Stimulated activated CD8-positive, alpha-beta memory T cell treated with anti-CD3 and anti-CD28 coated beads, Interleukin-7, amount 100 ng/mL, for 48 hours (primary cell): ENCODE results near the gene AGAP1.

Experiments
- DNase-seq, 2 donors: peaks; one replicate each; pipeline ENCODE4 v3.0.0-alpha.2; 2020; ENCODE audit warnings: low read depth in 1 of 2; ENCODE audit errors: extremely low read depth in 1 of 2

AGAP1 gene

GRCh38 chr2:235658351-235659174 is 164.7 kb downstream of the AGAP1 start:
- no peak for DNase-seq

- DNase-seq: no peak
These were observed 166.0 kb downstream of the AGAP1 start for GRCh38 chr2:235659767-235660322.

DNA sequence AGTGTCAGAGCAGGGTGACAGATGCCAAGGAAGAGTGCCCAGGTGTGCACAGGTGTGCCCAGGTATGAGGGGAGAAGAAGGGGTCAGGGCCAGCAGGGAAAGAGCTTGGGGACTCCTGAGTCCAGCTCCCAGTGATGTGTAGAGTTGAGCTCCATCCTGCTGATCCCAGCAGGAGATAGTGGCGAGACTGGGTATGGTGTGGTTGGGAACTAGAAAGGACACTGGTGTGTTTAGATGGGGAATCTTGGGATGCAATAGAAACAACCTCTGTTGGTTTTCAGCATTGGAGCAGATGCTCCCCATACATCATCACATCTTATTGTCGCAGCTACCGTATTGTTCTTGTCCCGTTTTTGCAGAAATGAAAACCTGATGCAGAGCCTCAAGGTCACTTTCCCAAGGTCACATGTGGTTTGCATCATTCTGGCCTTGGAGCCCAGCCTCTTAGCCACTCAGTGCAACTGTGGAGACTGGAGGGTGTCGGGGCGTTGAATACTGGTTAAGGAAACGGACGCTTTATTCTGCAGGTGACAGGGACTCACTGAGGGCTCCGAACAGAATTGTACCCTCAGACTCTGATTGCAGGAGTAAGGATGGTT is 166.7 kb downstream of the AGAP1 start:
- DNase-seq: no peak

DNA sequence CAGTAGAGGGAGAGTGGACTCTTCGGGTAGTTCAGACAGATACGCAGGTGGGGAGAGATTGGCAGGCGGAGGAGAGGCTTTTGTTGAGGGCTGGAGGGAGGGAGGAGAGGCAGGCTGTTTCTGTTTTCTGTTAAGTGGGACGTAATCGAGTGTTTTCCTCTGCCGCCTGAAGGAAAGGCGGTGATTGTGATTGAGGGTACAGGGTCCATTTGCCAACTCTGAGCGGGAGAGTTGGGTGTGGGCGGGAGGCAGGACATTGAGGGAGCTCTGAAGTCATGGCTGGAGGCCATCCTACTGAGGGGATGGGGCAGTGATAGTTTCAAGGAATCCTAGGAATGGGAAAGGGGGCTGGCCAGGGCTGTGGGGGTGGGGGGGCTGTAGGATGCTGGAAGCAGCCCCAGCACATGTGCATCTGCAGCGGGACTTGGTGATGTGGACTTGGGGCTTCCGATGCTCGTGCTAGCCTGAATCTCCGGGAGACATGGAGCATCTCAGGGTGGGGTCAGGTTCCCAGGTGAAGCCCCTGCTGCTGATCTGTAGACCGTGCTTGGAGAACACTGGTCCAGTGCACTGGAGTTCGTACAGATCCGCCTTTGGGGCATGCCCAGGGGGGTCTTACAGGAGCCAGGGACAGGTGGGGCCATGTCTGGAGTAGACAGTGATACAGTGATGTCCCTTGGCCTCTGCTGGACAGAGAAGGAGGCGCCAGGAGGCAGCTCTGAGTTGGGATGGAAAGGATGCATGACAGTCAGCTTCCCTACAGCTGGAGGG is 167.5 kb downstream of the AGAP1 start:
- DNase-seq: no peak

GRCh38 chr2:235661952-235662351 is 168.1 kb downstream of the AGAP1 start:
- DNase-seq: no peak

GRCh38 chr2:235663875-235664274 is 170.0 kb downstream of the AGAP1 start:
- DNase-seq: no peak

- DNase-seq: no peak
These were observed 171.9 kb downstream of the AGAP1 start for GRCh38 chr2:235665661-235666212.

DNA sequence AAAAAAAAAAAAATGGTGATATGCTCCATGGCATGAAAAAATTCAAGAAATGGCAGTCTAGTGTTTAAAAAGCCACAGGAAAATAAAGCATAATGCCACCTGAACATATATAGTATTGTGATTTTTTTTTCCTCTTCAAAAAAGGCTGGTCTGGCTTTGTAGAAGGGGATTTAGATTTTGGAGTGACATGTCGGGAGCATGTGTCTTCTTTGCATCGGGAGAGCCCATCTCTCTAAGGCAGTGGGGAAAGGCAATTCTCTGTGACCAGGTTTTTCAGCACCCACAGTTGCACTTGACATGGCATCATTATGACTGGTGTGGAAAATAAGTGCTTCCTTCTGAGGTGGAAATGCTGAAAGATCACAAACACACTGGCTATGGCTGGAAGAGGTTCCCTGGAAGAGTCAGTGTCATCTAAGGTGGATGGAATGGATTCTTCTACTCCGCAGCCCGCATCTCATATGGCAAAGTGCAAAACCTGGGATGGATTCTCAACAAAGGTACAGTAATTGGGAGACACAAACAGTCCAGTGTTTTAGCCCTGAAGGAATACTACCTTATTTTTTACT is 172.5 kb downstream of the AGAP1 start:
- no peak for DNase-seq

GRCh38 chr2:235668782-235669181 is 174.9 kb downstream of the AGAP1 start:
- DNase-seq: no peak

DNA sequence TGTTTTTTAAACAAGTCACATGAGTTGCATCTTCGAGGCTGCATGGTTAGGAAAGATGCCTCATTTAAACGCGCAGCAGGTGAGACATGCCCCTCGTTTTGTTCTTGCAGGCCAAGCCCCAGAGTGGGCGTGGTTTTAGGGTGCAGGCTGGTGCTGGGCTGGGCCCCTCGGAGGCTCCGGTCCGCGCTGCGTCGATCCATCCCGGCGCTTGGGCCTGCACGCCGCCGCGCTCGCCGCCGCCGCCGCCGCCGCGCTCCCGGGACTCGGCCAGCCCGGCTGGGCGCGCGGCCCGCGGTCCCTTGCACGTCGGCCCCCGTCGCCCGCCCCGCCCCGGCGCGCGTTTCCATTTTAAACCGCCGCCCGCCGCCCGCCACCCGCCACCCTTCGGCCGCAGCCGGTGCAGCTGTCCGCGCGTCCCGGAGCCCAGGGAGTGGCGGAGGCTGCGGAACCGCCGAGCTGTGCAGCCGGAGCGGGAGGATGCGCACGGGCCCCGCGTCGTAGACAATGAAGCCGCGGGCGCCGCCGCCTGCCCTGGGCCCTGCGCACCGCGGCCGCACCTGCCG is 175.5 kb downstream of the AGAP1 start:
- DNase-seq: peak in 1 of 2 donors; percentile 5

GRCh38 chr2:235669983-235670962 is 176.4 kb downstream of the AGAP1 start:
- no peak for DNase-seq

DNA sequence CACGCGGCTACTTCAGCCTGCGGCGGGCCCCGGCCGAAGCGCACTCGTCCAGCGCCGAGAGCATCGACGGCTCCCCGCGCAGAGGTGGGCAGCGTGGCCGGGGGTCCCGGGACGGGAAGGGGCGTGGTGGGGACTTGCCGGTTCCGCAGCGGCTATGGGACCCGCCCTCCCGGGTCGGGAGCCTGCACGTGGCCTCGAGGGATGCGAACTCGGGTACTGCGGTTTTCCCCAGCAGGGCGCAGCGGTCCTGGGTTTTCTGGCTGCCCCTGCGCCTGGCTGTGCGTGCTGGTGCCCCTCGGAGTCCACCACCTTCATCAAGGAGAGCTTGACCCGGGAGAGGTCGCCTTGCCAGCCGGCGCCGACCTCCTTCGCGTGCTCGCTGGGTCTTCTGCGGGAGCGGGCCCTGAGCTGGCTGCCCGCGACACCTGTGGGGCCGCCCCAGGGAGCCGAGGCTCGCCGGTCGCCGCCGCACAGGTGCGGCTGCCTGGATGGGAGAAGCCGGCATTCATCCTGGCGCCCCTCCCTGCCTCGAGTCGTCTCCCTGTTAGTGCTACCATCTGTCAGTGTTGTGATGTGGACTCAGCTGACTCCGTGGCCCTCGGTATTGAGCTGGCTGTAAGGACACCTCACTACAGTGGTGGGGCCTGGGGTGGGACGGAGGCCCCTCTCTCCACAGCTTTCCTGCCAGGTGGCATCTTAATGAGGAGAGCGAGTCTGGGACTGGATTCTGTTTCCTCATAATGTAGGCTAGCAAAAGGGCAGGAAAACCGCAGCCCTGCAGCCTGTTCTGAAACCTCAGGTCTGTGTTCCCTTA is 177.3 kb downstream of the AGAP1 start:
- no peak for DNase-seq

GRCh38 chr2:235672720-235673119 is 178.9 kb downstream of the AGAP1 start:
- DNase-seq: no peak

- DNase-seq: no peak
These were observed 180.3 kb downstream of the AGAP1 start for GRCh38 chr2:235674146-235674545.

DNA sequence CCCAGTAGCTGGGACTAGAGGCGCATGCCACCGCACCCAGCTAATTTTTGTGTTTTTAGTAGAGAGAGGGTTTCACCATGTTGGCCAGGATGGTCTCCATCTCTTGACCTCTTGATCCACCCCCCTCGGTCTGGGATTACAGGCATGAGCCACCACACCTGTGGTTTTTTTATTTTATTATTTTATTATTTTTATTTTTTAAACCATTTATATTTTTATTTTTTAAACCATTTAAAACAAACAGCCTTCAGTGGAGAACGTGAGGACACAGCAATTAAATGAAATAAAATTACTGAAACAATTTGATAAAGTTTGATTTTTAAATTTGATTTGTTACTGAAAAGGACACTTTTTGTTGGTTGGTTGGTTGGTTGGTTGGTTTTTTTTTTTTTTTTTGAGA is 181.0 kb downstream of the AGAP1 start:
- DNase-seq: no peak

- no peak for DNase-seq
These were observed 182.1 kb downstream of the AGAP1 start for GRCh38 chr2:235675678-235676535.

DNA sequence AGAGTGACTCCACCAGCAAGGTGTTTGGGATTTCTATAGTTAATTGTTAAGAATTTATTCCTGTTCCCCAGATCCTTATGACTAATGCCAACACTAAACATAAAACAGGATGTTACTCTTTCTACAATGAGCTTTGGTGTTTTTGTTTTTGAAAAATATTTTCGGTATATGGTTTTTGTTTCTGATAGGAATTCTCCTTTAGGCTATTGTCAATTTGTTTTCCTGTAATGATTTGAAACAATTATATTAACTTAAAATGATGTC is 182.6 kb downstream of the AGAP1 start:
- no peak for DNase-seq

DNA sequence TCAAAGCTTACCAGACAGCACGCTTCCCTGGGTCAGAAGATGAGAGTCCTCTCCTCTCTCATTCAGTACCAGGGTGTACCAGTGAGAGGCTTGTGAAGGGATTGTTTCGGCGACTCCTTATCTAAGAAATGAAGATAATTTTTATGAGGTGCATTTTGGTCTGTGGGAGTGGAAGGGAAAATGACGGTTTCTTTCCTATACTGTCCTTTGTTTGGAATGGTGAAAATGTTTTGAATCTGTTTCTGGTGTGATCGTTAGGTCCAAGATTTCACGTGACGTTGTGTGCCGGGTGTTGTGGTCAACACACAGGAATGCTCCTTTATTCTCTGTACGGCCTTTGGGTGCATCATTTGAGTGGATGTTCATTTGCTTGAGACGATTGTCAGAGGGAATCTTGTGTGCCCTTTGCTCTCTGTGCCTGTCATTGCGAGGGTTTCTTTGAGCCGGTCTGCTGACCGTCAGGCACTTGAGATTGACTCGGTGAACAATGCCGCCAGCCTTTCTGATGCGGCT is 183.5 kb downstream of the AGAP1 start:
- no peak for DNase-seq
